Stomach (tissue), 9 donors: ENCODE measurements around the gene ATP6V1C2. TPM values are rescaled to one million over a fixed set of nuclear protein-coding genes. Genes with fewer than 3 reads are reported as not detected.
A peak's percentile ranks its signal among the peaks of the same experiment; 100 is the strongest.

Experiments
- DNase-seq, 2 donors: peaks; one replicate each; pipeline versions ENCODE4 v3.0.0 to v3.0.0-alpha.2; 2013 to 2019
- H3K27ac ChIP-seq, 5 donors: fragments of 200-600 bp in 4 of 5; sonication (generic) in 4 of 5; one replicate each; pipeline ENCODE4 v1.5.1; 2013 to 2019; ENCODE audit warnings: mild to moderate bottlenecking in 1 of 5, moderate library complexity in 1 of 5
- H3K27me3 ChIP-seq, 3 donors: fragments of 200-600 bp; sonication (generic); one replicate each; pipeline ENCODE4 v1.5.1; 2017 to 2019; ENCODE audit warnings: mixed run types in 1 of 3
- H3K36me3 ChIP-seq, 4 donors: fragments of 200-600 bp; sonication (generic); 1 replicate in 3 of 4; 2 replicates in 1 of 4; pipeline ENCODE4 v1.5.1; 2016 to 2019
- H3K4me1 ChIP-seq, 4 donors: fragments of 200-600 bp; sonication (generic); one replicate each; pipeline ENCODE4 v1.5.1; 2016 to 2019
- H3K4me3 ChIP-seq, 4 donors: fragments of 200-600 bp; sonication (generic) in 3 of 4; one replicate each; pipeline ENCODE4 v1.5.1; 2016 to 2019; ENCODE audit warnings: mild to moderate bottlenecking in 1 of 4
- H3K9me3 ChIP-seq, 4 donors: fragments of 200-600 bp; sonication (generic); one replicate each; pipeline ENCODE4 v1.5.1; 2016 to 2019
- EP300 ChIP-seq: sonication (generic); formaldehyde crosslinking; IDR thresholded peaks from one replicate; pipeline ENCODE4 v1.6.1; 2017; ENCODE audit warnings: antibody characterized with exemption
- POLR2A ChIP-seq, 4 donors: fragments of 450-650 bp; IDR thresholded peaks; one replicate each; pipeline ENCODE4 v1.6.1; 2016; ENCODE audit warnings: antibody characterized with exemption in 4 of 4, control low read depth in 2 of 4, mild to moderate bottlenecking in 1 of 4, moderate library complexity in 1 of 4
- POLR2AphosphoS5 ChIP-seq, 3 donors: sonication (generic); formaldehyde crosslinking; IDR thresholded peaks; one replicate each; pipeline ENCODE4 v1.6.1; 2016; ENCODE audit warnings: antibody characterized with exemption in 3 of 3
- WGBS, 5 donors: extraction: QIAGEN DNeasy Blood & Tissue Kit in 3 of 5; methylation state at CpG; one replicate each; pipeline versions ENCODE4 v1.1.5 to v1.1.7; 2013 to 2018; 5-methylcytosine and 5-hydroxymethylcytosine counted together
- intact Hi-C: fragments of 100-400 bp; cut with DNase I; formaldehyde crosslinking; loops from one replicate; pipeline ENCODE4 v1.15.1; 2023; ENCODE audit warnings: low total_unique reads
- polyA plus RNA-seq, 3 donors: library from polyadenylated mRNA; stranded (reverse); fragments of 200-250 nt; gene quantifications; one replicate each; pipeline ENCODE4 v1.2.3, GENCODE V29; 2013
- total RNA-seq, 5 donors: library from RNA; depleted of rRNA; stranded (reverse); fragments of >200 nt; gene quantifications; one replicate each; pipeline versions ENCODE4 v1.1.0 to v1.2.3, GENCODE V29; 2014 to 2016
- TF ChIP-seq, protein P1 (sequence below), 7 experiments: fragments of 450-650 bp in 4 of 7; fragments of 200-600 bp in 3 of 7; sonication (generic) in 3 of 7; IDR thresholded peaks; one replicate each; pipeline ENCODE4 v1.5.1; 2016 to 2019; ENCODE audit warnings: antibody characterized with exemption in 7 of 7, control low read depth in 2 of 7, mild to moderate bottlenecking in 1 of 7
- donor health status: healthy with polysubstance abuse.
- donor health status: Bipolar disorder and iron deficiency.
- donor health status: healthy.

The ATP6V1C2 gene
- total and polyA plus RNA-seq, 8 donors: 0.61 to 143 (median 1.1) TPM; not detected in 3

DNA sequence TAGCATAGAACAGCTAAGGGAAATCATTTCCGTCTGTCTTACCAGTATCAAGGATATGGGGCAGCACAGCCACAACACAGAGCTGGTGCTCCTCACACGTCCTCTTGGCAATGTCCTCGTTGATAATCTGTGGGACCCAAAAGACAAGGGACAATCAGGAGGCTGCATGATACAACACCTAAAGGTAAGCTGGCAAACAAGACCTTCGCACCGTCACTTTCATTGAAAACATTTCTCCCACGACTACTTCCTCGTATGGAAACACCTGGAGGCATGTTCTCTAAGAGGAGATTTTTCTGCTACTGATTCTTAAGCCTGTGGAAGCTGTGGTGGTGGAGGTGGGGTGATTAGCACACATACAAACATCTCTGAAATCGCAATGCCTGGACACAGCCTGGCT is 67.4 kb downstream of the ATP6V1C2 start:
- no peak overlapping the region for H3K27ac ChIP-seq
- no peaks in the 10 kb centered on the region for H3K27me3 ChIP-seq
- no peak for DNase-seq
- H3K4me1 ChIP-seq: peaks cover 4 to 47% (median 17%) of the 10 kb centered on the region in 4 donors
- H3K9me3 ChIP-seq: no peaks in the 10 kb centered on the region
- peaks cover 77 to 100% (median 99%) of the 10 kb centered on the region in 4 donors for H3K36me3 ChIP-seq
- no peak overlapping the region for H3K4me3 ChIP-seq
- TF ChIP-seq EP300 (no peak), POLR2A (IDR thresholded peaks at IDR 0.05) (no peak), POLR2AphosphoS5 (IDR thresholded peaks at IDR 0.05) (no peak)
- TF ChIP-seq, protein P1, sequence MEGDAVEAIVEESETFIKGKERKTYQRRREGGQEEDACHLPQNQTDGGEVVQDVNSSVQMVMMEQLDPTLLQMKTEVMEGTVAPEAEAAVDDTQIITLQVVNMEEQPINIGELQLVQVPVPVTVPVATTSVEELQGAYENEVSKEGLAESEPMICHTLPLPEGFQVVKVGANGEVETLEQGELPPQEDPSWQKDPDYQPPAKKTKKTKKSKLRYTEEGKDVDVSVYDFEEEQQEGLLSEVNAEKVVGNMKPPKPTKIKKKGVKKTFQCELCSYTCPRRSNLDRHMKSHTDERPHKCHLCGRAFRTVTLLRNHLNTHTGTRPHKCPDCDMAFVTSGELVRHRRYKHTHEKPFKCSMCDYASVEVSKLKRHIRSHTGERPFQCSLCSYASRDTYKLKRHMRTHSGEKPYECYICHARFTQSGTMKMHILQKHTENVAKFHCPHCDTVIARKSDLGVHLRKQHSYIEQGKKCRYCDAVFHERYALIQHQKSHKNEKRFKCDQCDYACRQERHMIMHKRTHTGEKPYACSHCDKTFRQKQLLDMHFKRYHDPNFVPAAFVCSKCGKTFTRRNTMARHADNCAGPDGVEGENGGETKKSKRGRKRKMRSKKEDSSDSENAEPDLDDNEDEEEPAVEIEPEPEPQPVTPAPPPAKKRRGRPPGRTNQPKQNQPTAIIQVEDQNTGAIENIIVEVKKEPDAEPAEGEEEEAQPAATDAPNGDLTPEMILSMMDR (IDR thresholded peaks at IDR 0.05): no peak
- intact Hi-C loops: no loop called here
- WGBS, 5 donors: 61 to 72% (median 66%) methylated on average over 8 of the region's 8 CpGs

DNA sequence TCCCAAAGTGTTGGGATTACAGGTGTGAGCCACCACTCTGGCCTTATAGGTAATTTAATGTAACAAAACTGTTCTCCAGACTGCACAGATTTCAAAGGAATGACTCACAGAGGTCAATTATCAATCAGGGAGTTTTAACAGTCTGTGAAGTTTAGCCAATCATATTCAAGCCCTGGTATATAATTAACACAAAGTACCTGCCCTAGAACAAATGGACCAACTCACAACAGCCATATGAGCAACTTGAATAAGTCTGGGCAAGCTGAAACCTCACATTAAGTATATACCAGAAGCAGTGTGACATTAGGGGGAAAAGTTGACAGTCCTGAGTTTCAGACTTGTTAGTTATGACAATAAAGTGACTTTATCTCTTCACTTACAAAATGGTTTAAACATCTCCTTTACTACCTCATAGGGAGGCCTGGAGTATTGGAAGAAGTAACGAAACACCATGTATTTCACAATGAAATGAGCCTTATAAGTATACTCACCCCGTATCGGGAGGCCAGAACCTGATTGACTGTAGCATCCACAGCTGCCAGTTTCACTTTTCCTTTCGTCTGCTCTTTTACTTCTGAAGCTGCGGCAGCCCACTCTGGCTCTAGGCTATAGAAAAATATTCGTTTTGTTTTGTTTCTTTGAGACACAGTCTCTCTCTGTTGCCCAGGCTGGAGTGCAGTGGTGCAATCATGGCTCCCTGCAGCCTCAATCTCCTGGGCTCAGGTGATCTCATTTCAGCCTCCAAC is 69.0 kb downstream of the ATP6V1C2 start:
- no peak for DNase-seq
- Histone ChIP-seq H3K4me1 (peaks cover 4 to 54% (median 15%) of the 10 kb centered on the region in 4 donors), H3K27ac (peak overlapping the region in 3 of 5 donors; percentile 35 to 59 (median 50)), H3K27me3 (no peaks in the 10 kb centered on the region), H3K36me3 (peaks cover 63 to 100% (median 96%) of the 10 kb centered on the region in 4 donors), H3K9me3 (no peaks in the 10 kb centered on the region), H3K4me3 (no peak overlapping the region)
- intact Hi-C loops: no loop called here
- 71 to 89% (median 83%) methylated on average over 6 of the region's 6 CpGs for WGBS, 5 donors
- TF ChIP-seq, protein P1 (IDR thresholded peaks at IDR 0.05): no peak
- no peak for TF ChIP-seq POLR2A (IDR thresholded peaks at IDR 0.05)

GRCh38 chr2:10792001-10792634 is 70.7 kb downstream of the ATP6V1C2 start:
- whole genome bisulfite sequencing, 5 donors: 50 to 82% (median 68%) methylated on average over 2 of the region's 2 CpGs
- intact Hi-C loops: no loop called here
- H3K36me3 ChIP-seq: peaks cover 54 to 100% (median 96%) of the 10 kb centered on the region in 4 donors
- no peak for DNase-seq
- H3K27ac ChIP-seq: peak overlapping the region in 2 of 5 donors; percentile 50 to 59
- no peak for TF ChIP-seq POLR2A (IDR thresholded peaks at IDR 0.05)
- no peak for TF ChIP-seq POLR2AphosphoS5 (IDR thresholded peaks at IDR 0.05)
- TF ChIP-seq, protein P1 (IDR thresholded peaks at IDR 0.05): no peak
- no peak for TF ChIP-seq EP300
- H3K4me3 ChIP-seq: no peak overlapping the region
- no peaks in the 10 kb centered on the region for H3K27me3 ChIP-seq
- H3K4me1 ChIP-seq: peaks cover 4 to 47% (median 10%) of the 10 kb centered on the region in 4 donors
- no peaks in the 10 kb centered on the region for H3K9me3 ChIP-seq

DNA sequence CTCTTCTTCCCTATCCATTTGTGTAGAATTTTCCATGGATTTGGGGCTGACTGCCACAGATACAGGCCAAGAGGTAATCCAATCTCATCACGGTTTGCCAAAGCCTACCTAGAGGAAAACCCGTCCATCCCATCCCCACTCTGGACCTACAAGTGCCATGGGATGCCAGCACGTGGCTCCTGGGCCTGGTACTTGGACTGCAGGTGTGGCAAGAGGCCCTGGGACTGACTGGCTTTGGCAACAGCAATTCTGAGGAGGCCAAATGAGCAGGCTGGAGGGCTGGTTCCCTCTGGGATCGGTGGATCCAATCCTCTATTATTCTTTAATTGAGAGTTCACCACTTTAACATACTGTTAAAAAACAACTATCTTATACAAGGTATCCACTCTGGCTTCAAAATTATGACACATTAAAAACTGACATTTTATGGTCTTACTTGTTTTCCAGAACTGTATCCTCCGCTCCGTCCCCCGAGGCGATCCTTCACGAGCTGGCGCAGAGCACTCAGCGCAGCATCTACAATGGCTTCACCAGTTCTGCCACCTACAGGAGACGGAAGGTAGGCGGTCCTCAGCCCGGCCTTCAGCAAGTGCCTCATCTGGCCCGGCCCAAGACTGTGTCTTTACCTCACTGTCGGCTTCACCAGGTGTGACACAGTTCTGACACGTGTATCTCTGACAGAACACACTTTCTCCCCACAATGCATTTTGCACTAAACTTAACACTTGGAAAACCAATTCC is 71.4 kb downstream of the ATP6V1C2 start:
- no peak for TF ChIP-seq POLR2A (IDR thresholded peaks at IDR 0.05)
- TF ChIP-seq POLR2AphosphoS5 (IDR thresholded peaks at IDR 0.05): no peak
- TF ChIP-seq EP300: no peak
- Histone ChIP-seq H3K4me3 (no peak overlapping the region), H3K36me3 (peaks cover 55 to 100% (median 96%) of the 10 kb centered on the region in 4 donors), H3K27ac (peak overlapping the region in 2 of 5 donors; percentile 50 to 59), H3K27me3 (no peaks in the 10 kb centered on the region), H3K4me1 (peaks cover 4 to 47% (median 10%) of the 10 kb centered on the region in 4 donors), H3K9me3 (no peaks in the 10 kb centered on the region)
- intact Hi-C loops: no loop called here
- no peak for DNase-seq
- 90 to 94% (median 93%) methylated on average over 17 of the region's 17 CpGs for WGBS, 5 donors
